Fibroblast of pulmonary artery (primary cell): ENCODE measurements around the gene MEIKIN.

Experiments used
- DNase-seq: peaks from one replicate; pipeline ENCODE4 v3.0.0-alpha.2; 2010; ENCODE audit warnings: low read depth
- H3K4me3 ChIP-seq: replicated peaks from 2 replicates; pipeline ENCODE4 v1.5.1; 2011; ENCODE audit warnings: low read depth, mild to moderate bottlenecking, control low read depth, low read length, moderate library complexity
- CTCF ChIP-seq: IDR thresholded peaks from 2 replicates; pipeline ENCODE4 v1.5.1; 2011; ENCODE audit warnings: mild to moderate bottlenecking, control low read depth, low read length, inconsistent platforms; ENCODE audit errors: missing control alignments

MEIKIN gene

GRCh38 chr5:131795879-131796792 is 149.3 kb downstream of the MEIKIN start:
- DNase-seq: peak; percentile 53
- TF ChIP-seq CTCF: no peak
- peak overlapping the region; percentile 82 for H3K4me3 ChIP-seq

GRCh38 chr5:131795228-131795627 is 150.2 kb downstream of the MEIKIN start:
- no peak for DNase-seq
- TF ChIP-seq CTCF: no peak

GRCh38 chr5:131794586-131794985 is 150.9 kb downstream of the MEIKIN start:
- TF ChIP-seq CTCF: no peak
- DNase-seq: no peak
- peak overlapping the region; percentile 82 for H3K4me3 ChIP-seq

More at GRCh38 chr5:131795228-131795627, 150.2 kb downstream of the MEIKIN start:
- H3K4me3 ChIP-seq: peak overlapping the region; percentile 82

- no peak for TF ChIP-seq CTCF
- no peak for DNase-seq
- H3K4me3 ChIP-seq: no peak overlapping the region
These were observed 152.6 kb downstream of the MEIKIN start for GRCh38 chr5:131792896-131793295.

- H3K4me3 ChIP-seq: no peak overlapping the region
- TF ChIP-seq CTCF: no peak
- no peak for DNase-seq
These were observed 153.6 kb downstream of the MEIKIN start for GRCh38 chr5:131791866-131792265.

GRCh38 chr5:131790550-131790949 is 154.9 kb downstream of the MEIKIN start:
- TF ChIP-seq CTCF: no peak
- no peak overlapping the region for H3K4me3 ChIP-seq
- no peak for DNase-seq
